Gastrocnemius medialis (tissue), 4 donors: ENCODE data around the gene SIL1. TPM values are rescaled to one million over a fixed set of nuclear protein-coding genes. Genes with fewer than 3 reads are reported as not detected.

Experiments used
- ATAC-seq, 2 donors: fragments of 150-250 bp; one replicate each; pipeline ENCODE4 v1.9.1; 2016
- DNase-seq, 2 donors: peaks; one replicate each; pipeline ENCODE4 v3.0.0-alpha.2; 2019
- H3K27ac ChIP-seq, 4 donors: fragments of 200-600 bp; sonication (generic); 1 replicate in 1 of 4; 2 replicates in 3 of 4; pipeline ENCODE4 v1.5.1; 2016 to 2018; ENCODE audit warnings: mild to moderate bottlenecking in 2 of 4, moderate library complexity in 1 of 4
- H3K27me3 ChIP-seq, 3 donors: fragments of 200-600 bp; sonication (generic) in 2 of 3; 1 replicate in 1 of 3; 2 replicates in 2 of 3; pipeline versions ENCODE4 v1.5.1 to v1.6.0; 2016 to 2019; ENCODE audit warnings: mild to moderate bottlenecking in 1 of 3, moderate library complexity in 1 of 3
- H3K36me3 ChIP-seq, 2 donors: fragments of 200-600 bp; sonication (generic) in 1 of 2; one replicate each; pipeline ENCODE4 v1.5.1; 2017 to 2018
- H3K4me1 ChIP-seq, 2 donors: fragments of 200-600 bp; sonication (generic) in 1 of 2; one replicate each; pipeline ENCODE4 v1.5.1; 2016 to 2017; ENCODE audit warnings: mild to moderate bottlenecking in 2 of 2
- H3K4me3 ChIP-seq, 4 donors: fragments of 200-600 bp; sonication (generic) in 3 of 4; 1 replicate in 1 of 4; 2 replicates in 3 of 4; pipeline ENCODE4 v1.5.1; 2016 to 2019; ENCODE audit warnings: mild to moderate bottlenecking in 2 of 4
- H3K9me3 ChIP-seq, 3 donors: fragments of 200-600 bp; sonication (generic) in 2 of 3; 1 replicate in 1 of 3; 2 replicates in 2 of 3; pipeline ENCODE4 v1.5.1; 2016 to 2019
- CTCF ChIP-seq, 5 experiments: fragments of 450-650 bp in 3 of 5; fragments of 200-600 bp in 2 of 5; sonication (generic) in 2 of 5; IDR thresholded peaks in 4 of 5; conservative IDR thresholded peaks in 1 of 5; 1 replicate in 4 of 5; 2 replicates in 1 of 5; pipeline ENCODE4 v1.5.1; 2016 to 2019; ENCODE audit warnings: antibody characterized with exemption in 5 of 5, mild to moderate bottlenecking in 3 of 5, moderate library complexity in 3 of 5
- POLR2A ChIP-seq, 2 donors: fragments of 450-650 bp; IDR thresholded peaks; one replicate each; pipeline ENCODE4 v1.6.1; 2017; ENCODE audit warnings: antibody characterized with exemption in 2 of 2, mild to moderate bottlenecking in 2 of 2, moderate library complexity in 2 of 2
- in situ Hi-C, 4 donors: fragments of 200-750 bp; cut with MboI; loops; one replicate each; pipeline versions ENCODE4 v1.15.0 to v1.8.0; 2017; ENCODE audit warnings: low sequenced_read_pairs in 4 of 4
- intact Hi-C: fragments of 100-400 bp; cut with DNase I; formaldehyde crosslinking; loops from one replicate; pipeline ENCODE4 v1.15.1; 2023; ENCODE audit warnings: low total_unique reads
- total RNA-seq, 4 donors: library from RNA; depleted of rRNA; stranded (reverse); fragments of >200 nt; gene quantifications; one replicate each; pipeline versions ENCODE4 v1.1.0 to v1.2.3, GENCODE V29; 2016

The SIL1 gene
- total RNA-seq, 4 donors from 2014 or later = 36.6 to 52.6 (median 48.2) TPM

GRCh38 chr5:138900281-138900965, 297.7 kb downstream of the SIL1 start:
- peaks cover 0 to 26% of the 10 kb centered on the region in 2 donors for H3K4me1 ChIP-seq
- intact Hi-C loops (no loop called here), in situ Hi-C loops (no loop called here)
- H3K27ac ChIP-seq = peak overlapping the region; percentile 20 to 66 (median 52)
- DNase-seq (no peak), ATAC-seq (peak; percentile 28 to 61)
- TF ChIP-seq POLR2A (IDR thresholded peaks at IDR 0.05) = no peak
- no peak for TF ChIP-seq CTCF (IDR thresholded peaks at IDR 0.05 in 4 of 5, conservative IDR thresholded peaks at IDR 0.05 in 1 of 5)
- peaks cover 0 to 14% of the 10 kb centered on the region in 2 donors for H3K36me3 ChIP-seq
- H3K9me3 ChIP-seq = no peaks in the 10 kb centered on the region
- H3K4me3 ChIP-seq = no peak overlapping the region
- no peaks in the 10 kb centered on the region for H3K27me3 ChIP-seq

DNA sequence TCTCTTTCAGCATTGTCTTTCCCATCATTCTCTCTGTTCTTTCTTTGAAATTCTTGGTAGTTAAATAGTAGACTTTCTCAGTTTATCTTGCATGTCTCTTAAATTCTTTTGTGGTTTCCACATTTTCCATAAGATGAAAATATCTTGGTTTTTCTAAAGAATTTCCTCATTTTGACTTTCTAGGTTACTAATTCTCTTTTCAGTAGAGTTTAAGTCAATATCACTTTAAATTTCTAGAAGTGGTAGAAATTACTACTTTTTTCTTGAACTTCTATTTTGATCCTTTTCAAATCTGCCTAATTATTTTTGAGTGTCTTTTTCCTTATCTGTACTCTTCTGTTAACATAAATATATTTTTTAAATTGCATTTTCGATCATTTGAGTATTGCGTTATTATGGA, 299.4 kb downstream of the SIL1 start:
- Histone ChIP-seq H3K27me3 (no peaks in the 10 kb centered on the region), H3K9me3 (no peaks in the 10 kb centered on the region), H3K4me1 (peaks cover 0 to 23% of the 10 kb centered on the region in 2 donors), H3K4me3 (no peak overlapping the region), H3K36me3 (no peaks in the 10 kb centered on the region), H3K27ac (peak overlapping the region in 1 of 4 donors; percentile 66)
- no peak for TF ChIP-seq POLR2A (IDR thresholded peaks at IDR 0.05)
- TF ChIP-seq CTCF (IDR thresholded peaks at IDR 0.05 in 4 of 5, conservative IDR thresholded peaks at IDR 0.05 in 1 of 5) = no peak
- intact Hi-C loops = no loop called here
- in situ Hi-C loops = no loop called here
- no peak for DNase-seq
- no peak for ATAC-seq

DNA sequence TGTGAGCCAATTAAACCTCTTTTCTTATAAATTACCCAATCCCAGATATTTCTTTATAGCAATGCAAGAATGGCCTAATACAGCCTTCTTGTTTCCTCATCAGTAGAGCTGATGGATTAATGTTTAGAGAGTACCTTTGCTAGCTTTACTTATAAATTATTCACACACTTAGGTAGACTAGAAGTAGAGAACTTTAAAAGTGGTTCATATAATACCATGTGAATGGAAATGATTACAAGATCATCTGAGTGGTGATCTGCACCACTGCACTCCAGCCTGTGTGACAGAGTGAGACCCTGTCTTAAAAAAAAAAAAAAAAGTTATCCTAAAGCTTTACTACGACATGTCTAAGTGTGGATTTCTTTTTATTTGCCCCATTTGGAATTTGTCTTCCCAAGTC, 299.9 kb downstream of the SIL1 start:
- TF ChIP-seq POLR2A (IDR thresholded peaks at IDR 0.05) (no peak), CTCF (IDR thresholded peaks at IDR 0.05 in 4 of 5, conservative IDR thresholded peaks at IDR 0.05 in 1 of 5) (no peak)
- no peak for DNase-seq
- Histone ChIP-seq H3K36me3 (no peaks in the 10 kb centered on the region), H3K4me3 (no peak overlapping the region), H3K4me1 (peaks cover 0 to 19% of the 10 kb centered on the region in 2 donors), H3K27ac (no peak overlapping the region), H3K27me3 (no peaks in the 10 kb centered on the region), H3K9me3 (no peaks in the 10 kb centered on the region)
- no peak for ATAC-seq
- intact Hi-C loops = no loop called here
- in situ Hi-C loops = no loop called here

Other genes starting within 250 kb of the SIL1 start
- gene MATR3, start 95.4 kb upstream of the SIL1 start, total RNA-seq = 100 to 1,000 TPM; 115 to 188 (median 156) TPM
- 100 to 1,000 TPM; 111 to 148 (median 126) TPM for gene PAIP2, start 143.5 kb upstream of the SIL1 start, total RNA-seq
- not detected for gene SLC23A1, start 184.9 kb upstream of the SIL1 start, total RNA-seq
- gene MZB1, start 191.5 kb upstream of the SIL1 start, total RNA-seq = under 1 TPM in 1 of 4 donors, not detected in 3; 0.46 TPM
- 10 to 100 TPM; 26.8 to 81.4 (median 52.9) TPM for gene PROB1, start 196.7 kb upstream of the SIL1 start, total RNA-seq
- 10 to 100 TPM in 3 of 4 donors, 1 to 10 TPM in 1; 6.8 to 24.1 (median 12.5) TPM for gene SPATA24, start 205.7 kb upstream of the SIL1 start, total RNA-seq
- gene DNAJC18, start 241.2 kb upstream of the SIL1 start, total RNA-seq = 10 to 100 TPM in 3 of 4 donors, 1 to 10 TPM in 1; 5.1 to 21.7 (median 13.3) TPM